Measurements from ENCODE around the gene GPR39. TPM values are rescaled to one million over a fixed set of nuclear protein-coding genes. Genes with fewer than 3 reads are reported as not detected.

GPR39 gene
- total and polyA plus RNA-seq, 10 donors: 0.05 TPM; not detected in 9

DNA sequence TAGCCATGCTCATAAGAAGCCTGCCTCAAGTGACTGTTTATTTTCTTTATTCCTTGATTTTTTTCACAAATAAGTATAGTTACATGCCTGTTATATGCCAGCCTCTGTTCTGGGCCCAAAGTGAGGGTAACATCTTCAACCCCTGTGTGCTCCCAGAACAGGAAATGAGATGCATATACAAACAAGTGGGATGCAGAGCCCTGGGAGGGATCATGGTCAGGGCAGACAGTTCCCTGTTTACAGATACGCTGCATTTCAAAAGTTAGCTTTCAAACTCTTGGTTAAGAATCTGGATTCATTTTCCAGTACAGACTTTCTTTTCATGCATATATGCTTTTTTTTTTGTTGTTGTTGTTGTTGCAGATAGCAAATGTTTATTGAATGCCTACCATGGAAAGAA is 24.4 kb downstream of the GPR39 start:
- H3K4me1 ChIP-seq: no peaks in the 10 kb centered on the region
- no peak overlapping the region for H3K4me3 ChIP-seq
- no peak overlapping the region for H3K27ac ChIP-seq
- no peaks in the 10 kb centered on the region for H3K27me3 ChIP-seq (replicated peaks in 1 of 7)
- intact Hi-C loops (cut with DNase I; ENCODE audit: low total_unique reads): no loop called here
- TF ChIP-seq, protein P1, sequence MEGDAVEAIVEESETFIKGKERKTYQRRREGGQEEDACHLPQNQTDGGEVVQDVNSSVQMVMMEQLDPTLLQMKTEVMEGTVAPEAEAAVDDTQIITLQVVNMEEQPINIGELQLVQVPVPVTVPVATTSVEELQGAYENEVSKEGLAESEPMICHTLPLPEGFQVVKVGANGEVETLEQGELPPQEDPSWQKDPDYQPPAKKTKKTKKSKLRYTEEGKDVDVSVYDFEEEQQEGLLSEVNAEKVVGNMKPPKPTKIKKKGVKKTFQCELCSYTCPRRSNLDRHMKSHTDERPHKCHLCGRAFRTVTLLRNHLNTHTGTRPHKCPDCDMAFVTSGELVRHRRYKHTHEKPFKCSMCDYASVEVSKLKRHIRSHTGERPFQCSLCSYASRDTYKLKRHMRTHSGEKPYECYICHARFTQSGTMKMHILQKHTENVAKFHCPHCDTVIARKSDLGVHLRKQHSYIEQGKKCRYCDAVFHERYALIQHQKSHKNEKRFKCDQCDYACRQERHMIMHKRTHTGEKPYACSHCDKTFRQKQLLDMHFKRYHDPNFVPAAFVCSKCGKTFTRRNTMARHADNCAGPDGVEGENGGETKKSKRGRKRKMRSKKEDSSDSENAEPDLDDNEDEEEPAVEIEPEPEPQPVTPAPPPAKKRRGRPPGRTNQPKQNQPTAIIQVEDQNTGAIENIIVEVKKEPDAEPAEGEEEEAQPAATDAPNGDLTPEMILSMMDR (IDR thresholded peaks at IDR 0.05 in 8 of 11, conservative IDR thresholded peaks at IDR 0.05 in 3 of 11): no peak
- TF ChIP-seq POLR2A (IDR thresholded peaks at IDR 0.05) (no peak), POLR2AphosphoS5 (IDR thresholded peaks at IDR 0.05) (no peak)
- H3K9me3 ChIP-seq: no peaks in the 10 kb centered on the region
- 66 to 77% (median 76%) methylated on average over 1 of the region's 1 CpG for WGBS, 5 donors
- no peak for DNase-seq
- no peaks in the 10 kb centered on the region for H3K36me3 ChIP-seq

DNA sequence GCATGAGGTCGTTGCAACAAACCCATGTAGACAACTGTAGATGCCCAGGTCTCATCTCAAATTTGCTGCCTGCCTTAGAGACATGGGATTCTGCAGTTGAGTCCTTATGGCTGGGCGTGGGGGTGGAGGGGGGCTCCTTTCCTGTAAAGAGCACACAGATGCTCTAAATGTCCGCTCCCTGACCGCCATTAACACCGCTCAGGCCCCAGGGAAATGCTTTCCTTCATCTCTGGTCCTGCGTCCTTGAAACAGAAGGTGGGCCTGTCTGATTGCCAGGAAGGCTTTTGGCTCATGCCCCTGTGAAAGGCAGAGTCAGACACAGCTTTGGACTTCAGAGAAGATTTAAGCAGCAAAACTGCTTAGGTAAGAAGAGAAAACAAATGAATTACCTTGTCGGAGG is 25.7 kb downstream of the GPR39 start:
- Histone ChIP-seq H3K9me3 (no peaks in the 10 kb centered on the region), H3K4me3 (no peak overlapping the region), H3K4me1 (no peaks in the 10 kb centered on the region), H3K27me3 (replicated peaks in 1 of 7) (no peaks in the 10 kb centered on the region), H3K27ac (no peak overlapping the region), H3K36me3 (no peaks in the 10 kb centered on the region)
- TF ChIP-seq POLR2A (IDR thresholded peaks at IDR 0.05) (no peak), POLR2AphosphoS5 (IDR thresholded peaks at IDR 0.05) (no peak)
- TF ChIP-seq, protein P1 (IDR thresholded peaks at IDR 0.05 in 8 of 11, conservative IDR thresholded peaks at IDR 0.05 in 3 of 11): no peak
- intact Hi-C loops (cut with DNase I; ENCODE audit: low total_unique reads): no loop called here
- 56 to 63% (median 60%) methylated on average over 7 of the region's 7 CpGs for WGBS, 5 donors
- no peak for DNase-seq

DNA sequence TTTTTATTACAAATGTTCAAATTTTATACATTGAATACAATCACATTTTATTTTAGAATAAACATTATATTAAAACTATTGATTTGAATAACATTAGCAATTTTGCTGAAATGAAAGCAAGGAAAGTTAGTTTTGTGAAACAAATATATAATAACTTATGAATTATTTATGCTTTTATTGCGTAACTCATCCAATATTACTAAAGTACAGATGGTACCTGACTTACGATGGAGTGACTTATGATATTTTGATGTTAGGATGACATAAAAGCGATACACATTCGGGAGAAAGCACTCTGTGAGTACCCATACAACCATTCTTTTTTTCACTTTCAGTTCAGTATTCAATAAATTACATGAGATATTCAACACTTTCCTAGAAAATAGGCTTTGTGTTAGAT is 26.5 kb downstream of the GPR39 start:
- Histone ChIP-seq H3K27ac (no peak overlapping the region), H3K4me1 (no peaks in the 10 kb centered on the region), H3K4me3 (no peak overlapping the region), H3K36me3 (no peaks in the 10 kb centered on the region), H3K27me3 (replicated peaks in 1 of 7) (no peaks in the 10 kb centered on the region), H3K9me3 (no peaks in the 10 kb centered on the region)
- TF ChIP-seq POLR2A (IDR thresholded peaks at IDR 0.05) (no peak), POLR2AphosphoS5 (IDR thresholded peaks at IDR 0.05) (no peak)
- TF ChIP-seq, protein P1 (IDR thresholded peaks at IDR 0.05 in 8 of 11, conservative IDR thresholded peaks at IDR 0.05 in 3 of 11): no peak
- intact Hi-C loops (cut with DNase I; ENCODE audit: low total_unique reads): no loop called here
- DNase-seq: no peak
- WGBS, 5 donors: 85 to 95% (median 91%) methylated on average over 4 of the region's 4 CpGs

DNA sequence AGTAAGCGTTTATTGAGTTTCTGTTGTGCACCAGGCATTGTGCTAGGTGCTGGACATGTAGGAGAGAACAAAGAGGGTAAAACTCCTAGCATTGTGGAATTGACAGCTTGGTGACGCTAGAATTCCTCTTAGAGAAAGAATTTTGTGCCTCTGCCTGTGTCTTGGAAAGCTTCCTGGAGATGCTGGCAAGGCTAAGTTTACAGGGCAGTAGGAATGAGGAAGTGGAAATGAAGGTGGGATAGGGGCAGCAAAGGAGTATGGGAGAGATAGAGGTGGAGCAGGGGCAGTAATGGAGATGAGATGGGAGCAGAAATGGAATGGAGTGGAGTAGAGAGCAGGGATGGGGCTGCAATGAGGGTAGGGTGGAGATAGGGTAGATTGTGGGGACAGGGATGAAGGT is 29.8 kb downstream of the GPR39 start:
- WGBS, 5 donors: 81 to 90% (median 88%) methylated on average over 2 of the region's 2 CpGs
- TF ChIP-seq POLR2A (IDR thresholded peaks at IDR 0.05): no peak
- DNase-seq: no peak
- intact Hi-C loops (cut with DNase I; ENCODE audit: low total_unique reads): no loop called here
- no peaks in the 10 kb centered on the region for H3K4me1 ChIP-seq
- H3K4me3 ChIP-seq: no peak overlapping the region
- H3K9me3 ChIP-seq: no peaks in the 10 kb centered on the region
- H3K27ac ChIP-seq: no peak overlapping the region
- no peaks in the 10 kb centered on the region for H3K27me3 ChIP-seq (replicated peaks in 1 of 7)
- no peaks in the 10 kb centered on the region for H3K36me3 ChIP-seq

DNA sequence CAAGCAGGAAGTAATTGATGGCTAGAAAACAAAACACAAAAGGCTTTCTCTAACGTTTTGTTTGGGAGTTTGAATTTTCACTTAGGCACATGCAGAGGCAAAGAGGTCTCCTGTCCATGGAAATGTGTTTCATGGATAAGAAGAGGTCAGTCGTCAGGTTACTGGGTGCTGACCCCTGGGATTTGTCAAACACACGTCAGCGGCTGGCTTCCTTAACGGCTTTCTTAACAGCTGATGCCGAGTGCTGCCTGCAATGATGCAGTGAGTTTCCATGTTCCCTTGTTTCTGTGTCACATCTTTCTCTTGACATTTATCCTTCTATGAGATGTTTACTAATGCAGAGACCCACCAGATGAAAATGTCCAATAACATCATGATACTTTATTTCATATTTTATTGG is 31.7 kb downstream of the GPR39 start:
- H3K4me3 ChIP-seq: no peak overlapping the region
- DNase-seq: no peak
- H3K27me3 ChIP-seq (replicated peaks in 1 of 7): no peaks in the 10 kb centered on the region
- no peaks in the 10 kb centered on the region for H3K36me3 ChIP-seq
- intact Hi-C loops (cut with DNase I; ENCODE audit: low total_unique reads): no loop called here
- no peak for TF ChIP-seq POLR2A (IDR thresholded peaks at IDR 0.05)
- no peak for TF ChIP-seq POLR2AphosphoS5 (IDR thresholded peaks at IDR 0.05)
- TF ChIP-seq, protein P1 (IDR thresholded peaks at IDR 0.05 in 8 of 11, conservative IDR thresholded peaks at IDR 0.05 in 3 of 11): no peak
- WGBS, 5 donors: 13 to 20% (median 18%) methylated on average over 6 of the region's 6 CpGs
- H3K4me1 ChIP-seq: no peaks in the 10 kb centered on the region
- no peak overlapping the region for H3K27ac ChIP-seq
- peaks cover 0 to 16% (median 5%) of the 10 kb centered on the region in 8 donors for H3K9me3 ChIP-seq

Measured in spleen (tissue), 11 donors.